ENCODE data around the gene CPHXL. TPM values are rescaled to one million over a fixed set of nuclear protein-coding genes. Genes with fewer than 3 reads are reported as not detected.
A peak's percentile ranks its signal among the peaks of the same experiment; 100 is the strongest.

Gene CPHXL
- total RNA-seq (2014; rRNA removed; shearing (Covaris generic)) = not detected in 2 replicates
- polyA plus RNA-seq (2015; cell fraction: cytosol; rRNA removed) = not detected in 2 replicates
- polyA plus RNA-seq (2015; cell fraction: nucleus; rRNA removed) = not detected in 2 replicates

DNA sequence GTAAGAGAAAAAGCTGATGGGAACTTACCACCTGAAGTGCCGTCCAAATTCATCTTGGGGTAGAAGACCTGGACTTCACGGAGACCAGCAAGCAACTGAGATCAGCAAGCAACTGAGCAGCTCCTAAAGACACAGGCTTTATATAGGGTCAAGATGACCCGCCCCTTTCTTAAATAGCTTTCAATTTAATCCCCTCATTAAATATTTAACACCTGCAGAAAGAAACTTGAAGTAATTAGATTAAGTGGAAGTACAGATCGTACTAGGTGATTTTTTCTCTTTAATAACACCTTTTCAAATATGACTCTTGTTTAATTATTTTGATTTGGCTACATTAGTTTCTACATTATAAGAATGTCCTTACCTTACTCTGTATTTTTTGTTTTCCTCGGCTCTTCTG, at the start of gene CPHXL:
Gene CPHXL (minus strand): TSS at position 101 of the 400 bp plus-strand sequence. CDS start 48 bp downstream, at position 53.
- DNase-seq (ENCODE audit: low read depth) = no peak

DNA sequence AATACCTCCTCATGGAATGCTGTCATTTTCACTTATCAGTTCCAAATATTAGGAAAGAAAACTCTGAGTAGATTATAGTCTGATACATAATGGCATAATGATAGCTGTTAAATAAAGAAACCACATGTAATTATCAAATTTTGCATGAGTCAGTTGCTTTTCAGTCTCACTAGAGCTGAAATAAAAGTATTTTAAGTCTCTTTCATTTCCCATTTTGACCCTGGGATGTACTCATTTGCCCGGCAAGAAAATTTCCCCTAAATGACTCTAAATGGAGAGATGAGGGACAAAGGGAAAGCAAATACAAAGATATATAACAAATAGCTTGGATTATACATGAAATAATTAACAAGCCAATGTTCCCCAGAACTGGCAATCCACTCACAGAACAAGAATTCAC, 47.9 kb upstream of the CPHXL start:
- DNase-seq (ENCODE audit: low read depth) = no peak

- DNase-seq (ENCODE audit: low read depth) = no peak
Measured at GRCh38 chr16:75770051-75770450, 43.8 kb upstream of the CPHXL start.

DNA sequence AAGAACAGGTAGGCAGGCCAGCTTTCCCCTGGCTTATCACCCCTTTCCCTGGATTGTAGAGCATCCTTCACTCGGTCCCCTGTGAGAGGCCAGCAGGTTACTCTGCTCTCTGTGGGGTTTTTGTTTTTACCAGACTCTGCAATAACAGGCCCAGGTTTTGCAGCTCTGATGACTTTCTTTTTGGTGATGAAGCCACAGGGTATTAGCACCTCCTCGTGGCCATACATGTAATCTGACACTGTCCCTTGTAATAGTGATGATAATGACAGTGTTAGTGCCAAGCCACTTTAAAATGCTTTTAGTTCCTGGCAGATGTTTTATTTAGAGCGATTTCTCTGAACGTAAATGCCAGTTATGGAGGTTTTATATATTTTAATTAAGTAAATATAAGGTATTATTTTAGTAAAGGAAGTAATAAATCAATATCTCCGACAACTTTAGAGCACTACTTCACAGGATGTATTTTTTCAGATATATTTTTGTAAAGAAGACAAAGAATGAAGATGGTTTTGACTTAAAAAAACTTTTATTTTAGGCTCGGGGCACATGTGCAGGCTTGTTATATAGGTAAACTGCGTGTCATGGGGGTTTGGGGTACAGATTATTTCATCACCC, 38.0 kb upstream of the CPHXL start:
- peak; percentile 50 for DNase-seq (ENCODE audit: low read depth)

DNA sequence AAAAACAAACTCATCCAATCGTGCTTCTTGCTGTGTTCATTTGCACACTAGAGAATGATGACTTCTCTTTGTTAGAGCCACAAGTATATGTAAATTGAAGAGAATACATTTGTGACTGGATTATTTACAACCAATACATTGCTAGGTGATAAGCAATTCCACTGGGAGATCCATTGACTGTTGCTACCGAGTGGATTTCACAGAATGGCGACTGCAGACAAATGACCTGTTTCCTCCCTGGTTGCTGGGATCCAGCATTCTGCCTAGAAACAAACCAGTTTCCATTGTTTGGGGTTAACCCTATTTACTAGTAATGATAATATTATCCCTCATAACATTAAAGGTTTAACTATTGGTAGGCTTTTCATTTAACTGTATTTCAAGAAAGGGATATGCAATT, 36.9 kb upstream of the CPHXL start:
- no peak for DNase-seq (ENCODE audit: low read depth)

GRCh38 chr16:75762746-75763145, 36.5 kb upstream of the CPHXL start:
- no peak for DNase-seq (ENCODE audit: low read depth)

GRCh38 chr16:75761108-75761507, 34.8 kb upstream of the CPHXL start:
- peak; percentile 54 for DNase-seq (ENCODE audit: low read depth)

DNA sequence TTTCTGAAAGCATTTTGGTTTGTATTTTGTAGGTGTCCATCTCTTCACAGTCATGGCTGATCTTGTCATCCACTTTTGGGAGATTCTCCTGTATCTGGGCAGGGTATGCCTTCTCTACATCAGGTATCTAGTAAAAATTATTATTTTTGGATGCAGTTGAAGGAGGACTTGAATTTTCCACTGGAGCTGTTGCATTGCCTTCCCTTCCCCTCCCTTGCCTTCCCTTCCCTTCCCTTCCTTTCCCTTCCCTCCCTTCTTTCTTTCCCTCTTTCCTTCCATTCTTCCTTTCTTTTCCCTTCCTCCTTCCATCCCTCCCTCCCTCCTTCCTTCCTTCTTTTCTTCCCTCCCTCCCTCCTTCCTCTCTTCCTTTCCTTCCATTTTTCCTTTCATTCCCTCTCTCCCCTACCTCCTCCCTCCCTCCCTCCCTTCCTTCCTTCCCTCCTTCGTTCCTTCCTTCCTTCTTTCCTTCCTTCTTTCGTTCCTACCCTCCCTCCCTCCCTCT, 33.8 kb upstream of the CPHXL start:
- DNase-seq (ENCODE audit: low read depth) = no peak

- peak; percentile 53 for DNase-seq (ENCODE audit: low read depth)
Measured at GRCh38 chr16:75758215-75758614, 31.9 kb upstream of the CPHXL start.

DNA sequence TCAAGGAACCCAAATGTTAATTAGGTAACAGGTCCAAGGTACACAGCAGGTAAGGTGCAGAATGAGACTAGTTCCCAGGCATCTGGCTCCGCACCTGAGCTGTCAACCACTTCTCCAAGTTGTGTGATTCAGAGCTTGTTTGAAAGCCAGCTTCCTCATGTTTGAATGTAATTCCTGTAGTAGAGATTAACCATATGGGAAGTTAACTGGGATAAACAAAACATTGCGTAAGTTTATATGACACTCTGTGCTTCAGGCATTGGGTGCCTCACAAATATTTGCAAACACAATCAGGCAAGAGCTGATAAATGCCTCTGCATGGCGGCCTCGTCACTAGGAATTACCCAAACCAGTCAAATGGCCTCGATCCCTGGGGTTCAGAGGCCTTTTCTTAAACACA, 27.9 kb upstream of the CPHXL start:
- no peak for DNase-seq (ENCODE audit: low read depth)

- DNase-seq (ENCODE audit: low read depth) = no peak
Measured at GRCh38 chr16:75750528-75750927, 24.2 kb upstream of the CPHXL start.

GRCh38 chr16:75746359-75746758, 20.1 kb upstream of the CPHXL start:
- DNase-seq (ENCODE audit: low read depth) = no peak

DNA sequence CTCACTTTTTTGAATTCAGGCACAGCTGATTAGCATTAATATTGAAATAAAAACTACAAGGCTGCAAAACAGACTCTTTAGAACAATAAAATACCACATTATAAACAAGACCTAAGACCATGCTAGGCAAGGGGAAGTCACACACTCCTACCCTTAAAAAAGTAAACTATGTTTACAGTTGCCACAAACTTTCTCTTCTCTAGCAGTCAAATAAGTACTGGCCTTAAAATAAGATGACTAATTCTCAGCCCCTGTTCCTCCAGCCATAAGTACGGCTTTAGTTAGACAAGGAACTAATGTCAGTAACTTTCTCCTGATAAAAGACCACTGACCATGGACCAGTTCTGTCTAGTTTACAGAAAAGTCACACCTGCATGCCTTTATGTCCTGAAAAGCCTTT, 19.5 kb upstream of the CPHXL start:
- DNase-seq (ENCODE audit: low read depth) = no peak

DNA sequence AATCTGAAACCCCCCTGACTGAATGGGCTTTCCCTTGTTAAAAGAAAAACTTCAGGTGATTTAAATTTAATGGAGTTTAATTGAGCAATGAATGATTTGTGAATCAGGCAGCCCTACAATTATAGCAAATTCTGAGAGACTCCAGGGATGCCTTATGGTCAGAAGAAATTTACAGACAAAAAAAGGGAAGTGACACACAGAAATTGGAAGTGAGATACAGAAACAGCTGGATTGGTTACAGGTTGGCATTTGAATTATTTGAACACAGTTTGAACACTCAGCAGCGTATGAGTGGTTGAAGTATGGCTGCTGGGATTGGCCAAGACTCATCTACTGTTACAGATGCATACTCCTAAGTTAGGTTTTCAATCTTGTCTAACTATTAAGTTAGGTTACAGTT, 19.0 kb upstream of the CPHXL start:
- no peak for DNase-seq (ENCODE audit: low read depth)

DNA sequence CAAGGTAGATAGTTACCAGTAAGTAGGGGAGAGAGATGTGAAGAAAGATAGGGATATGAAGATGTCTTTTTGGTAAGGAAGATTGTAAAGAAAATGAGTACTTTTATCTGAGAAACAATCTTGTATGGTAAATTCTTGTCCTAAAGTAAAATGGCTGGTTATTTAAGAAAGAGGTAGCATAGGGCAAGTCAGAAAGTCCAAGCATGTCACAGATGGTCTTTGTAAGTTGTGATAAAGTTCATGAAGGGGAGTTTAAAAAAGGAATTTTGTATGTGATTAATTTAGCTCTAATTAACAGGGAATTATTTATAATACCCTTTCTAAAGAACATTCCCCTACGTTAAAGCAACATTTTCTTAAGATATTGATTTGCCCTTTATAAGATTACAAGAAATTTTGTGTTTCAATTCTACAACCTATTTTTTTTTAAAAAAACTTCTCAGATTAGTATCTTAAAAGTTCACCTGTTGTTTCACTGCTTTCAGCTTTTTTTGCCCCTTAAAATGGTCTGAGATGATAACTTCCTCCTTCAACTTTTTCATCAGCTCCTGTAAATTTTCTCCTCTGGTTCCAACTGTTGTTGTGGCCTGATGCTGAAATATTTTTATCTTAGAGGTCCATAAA, 16.2 kb upstream of the CPHXL start:
- DNase-seq (ENCODE audit: low read depth) = no peak

DNA sequence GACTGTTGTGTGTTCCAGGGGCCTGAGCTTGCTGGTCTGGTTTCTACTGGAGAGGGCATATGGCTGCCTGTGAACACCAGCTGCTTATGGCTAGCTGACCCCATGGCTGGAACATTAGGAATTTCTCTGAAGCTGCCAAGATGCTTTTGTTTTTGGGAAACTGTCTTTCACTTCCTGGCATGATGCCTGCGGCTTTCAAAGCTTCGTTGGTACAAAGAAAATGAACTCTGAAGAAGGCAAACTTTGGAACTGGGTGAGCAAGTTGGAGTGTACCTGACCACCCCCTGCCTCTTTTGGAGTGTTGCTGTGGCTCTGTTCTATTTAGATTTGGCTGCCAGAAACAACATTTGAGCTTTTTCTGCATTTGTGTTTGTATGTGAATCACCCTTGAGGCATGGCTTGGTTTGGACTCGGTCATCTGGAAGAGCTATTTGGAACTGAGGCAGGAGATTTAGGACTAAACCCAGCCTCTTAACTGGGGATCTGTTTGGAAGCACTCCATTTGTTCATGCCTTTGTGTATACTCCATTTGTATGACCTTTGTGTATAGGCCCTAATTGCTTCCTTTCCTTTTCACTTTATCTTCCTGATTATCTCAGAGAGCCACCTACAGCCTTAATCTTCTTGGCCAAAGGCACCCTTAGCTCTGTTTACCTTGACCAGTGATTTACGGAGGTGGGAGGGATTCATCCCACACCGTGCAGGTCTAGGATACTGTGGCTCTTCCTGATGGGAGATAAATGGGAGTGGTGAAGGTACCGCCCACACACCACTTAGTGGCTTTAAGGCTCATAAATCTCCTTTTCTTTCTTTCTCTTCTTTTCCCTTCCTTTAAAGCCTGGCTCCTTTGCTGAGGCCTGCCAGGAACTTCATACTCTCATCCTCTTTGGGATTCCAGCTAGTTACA, 7.3 kb upstream of the CPHXL start:
- DNase-seq (ENCODE audit: low read depth) = no peak

GRCh38 chr16:75732871-75733270, 6.6 kb upstream of the CPHXL start:
- no peak for DNase-seq (ENCODE audit: low read depth)

DNA sequence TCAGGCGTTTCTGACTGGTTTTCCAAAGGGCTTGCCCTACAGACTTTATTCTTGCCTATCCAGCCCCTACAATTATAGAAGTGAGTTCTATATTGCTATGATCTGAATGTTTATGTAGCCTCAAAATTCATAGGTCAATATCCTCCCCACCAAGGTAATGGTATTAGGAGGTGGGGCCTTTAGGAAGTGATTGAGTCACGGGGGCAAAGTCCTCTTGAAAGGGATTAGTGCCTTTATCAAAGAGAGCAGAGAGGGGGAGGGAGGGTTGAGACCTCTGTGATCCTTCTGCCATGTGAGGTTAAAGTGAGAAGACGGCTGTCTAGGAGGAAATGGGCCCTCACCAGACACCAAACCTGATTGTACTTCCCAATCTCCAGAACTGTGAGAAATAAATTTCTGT, 931 bp upstream of the CPHXL start:
- no peak for DNase-seq (ENCODE audit: low read depth)

DNA sequence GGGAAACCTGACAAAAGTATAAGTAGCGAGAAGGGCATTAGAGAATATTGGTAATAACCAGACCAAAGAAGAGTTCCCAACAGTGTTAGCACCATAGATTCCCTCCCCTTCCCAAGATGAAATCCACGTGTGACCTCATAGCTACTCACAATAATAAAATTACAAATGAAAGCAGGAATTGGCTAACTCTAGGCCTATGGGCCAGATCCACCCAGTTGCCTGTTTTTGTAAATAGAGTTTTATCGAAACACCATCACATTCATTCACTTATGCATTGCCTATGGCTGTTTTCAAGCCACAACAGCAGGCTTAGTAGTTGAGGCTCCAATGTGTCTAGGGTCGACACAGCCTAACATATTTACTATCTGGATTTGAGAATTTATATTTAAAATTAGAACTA, 7.8 kb downstream of the CPHXL start:
- no peak for DNase-seq (ENCODE audit: low read depth)

DNA sequence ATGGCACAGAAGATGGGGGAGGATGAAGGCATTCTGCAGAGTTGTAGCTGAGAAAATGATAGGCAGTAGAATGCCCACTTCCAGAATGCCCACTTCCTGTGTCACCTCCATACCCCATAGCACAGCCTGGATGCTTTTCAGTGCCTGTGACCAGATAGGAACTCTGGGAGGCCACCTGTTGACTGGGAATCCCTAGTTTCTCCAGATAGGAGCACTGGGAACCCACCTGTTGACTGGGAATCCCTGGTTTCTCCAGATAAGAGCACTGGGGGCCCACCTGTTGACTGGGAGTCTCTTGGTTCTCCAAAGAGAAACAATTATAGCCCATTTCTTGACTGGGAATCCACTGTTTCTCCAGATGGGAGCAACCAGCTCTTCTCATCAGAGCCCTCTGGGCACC, 11.6 kb downstream of the CPHXL start:
- DNase-seq (ENCODE audit: low read depth) = no peak

DNA sequence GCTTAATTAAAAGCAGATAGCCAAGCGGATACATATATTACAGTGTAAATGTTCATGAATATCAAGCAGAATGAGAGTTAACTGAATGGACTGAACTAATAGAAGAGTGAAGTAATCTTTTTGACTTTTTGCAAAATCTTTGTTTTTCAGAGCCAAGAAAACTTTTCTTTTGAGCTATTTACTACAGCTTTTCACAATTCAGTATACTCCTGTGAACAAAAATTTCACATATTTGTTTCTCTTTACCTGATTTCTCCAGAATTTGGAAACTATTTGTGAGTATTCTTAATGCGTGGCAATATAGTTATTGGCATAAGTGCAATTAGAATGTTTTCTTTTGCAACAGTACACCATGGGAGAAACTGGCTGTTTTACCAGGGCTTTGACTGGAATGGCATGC, 15.9 kb downstream of the CPHXL start:
- DNase-seq (ENCODE audit: low read depth) = no peak

- peak; percentile 76 for DNase-seq (ENCODE audit: low read depth)
Measured at GRCh38 chr16:75703306-75703705, 23.0 kb downstream of the CPHXL start.

Data from HT1080 (cell line).